WTC11 (cell line): ENCODE measurements around the gene SLC39A3.

ENCODE experiments used
- ARID4B ChIP-seq: sonication (generic); formaldehyde crosslinking; IDR thresholded peaks from 2 replicates; pipeline ENCODE4 v1.8.0; 2023; ENCODE audit warnings: missing genetic modification reagents, mild to moderate bottlenecking, borderline replicate concordance
- ATF2 ChIP-seq: sonication (generic); formaldehyde crosslinking; IDR thresholded peaks from 2 replicates; pipeline ENCODE4 v1.8.1; 2022; ENCODE audit warnings: low read depth, missing genetic modification reagents, borderline replicate concordance
- CREB1 ChIP-seq: sonication (generic); formaldehyde crosslinking; IDR thresholded peaks from 2 replicates; pipeline ENCODE4 v1.8.0; 2023; ENCODE audit warnings: mild to moderate bottlenecking, missing genetic modification reagents
- CTCF ChIP-seq: fragments of 200-600 bp; IDR thresholded peaks from 2 replicates; pipeline ENCODE4 v1.8.0; 2022; ENCODE audit warnings: antibody characterized with exemption
- FOXP1 ChIP-seq: sonication (generic); formaldehyde crosslinking; IDR thresholded peaks from 2 replicates; pipeline ENCODE4 v1.8.0; 2022; ENCODE audit warnings: missing genetic modification reagents, mild to moderate bottlenecking, moderate library complexity, borderline replicate concordance
- KAT7 ChIP-seq: sonication (generic); formaldehyde crosslinking; IDR thresholded peaks from 2 replicates; pipeline ENCODE4 v1.8.1; 2023; ENCODE audit warnings: missing genetic modification reagents, mild to moderate bottlenecking, borderline replicate concordance
- MAX ChIP-seq: sonication (generic); formaldehyde crosslinking; IDR thresholded peaks from 2 replicates; pipeline ENCODE4 v1.8.0; 2022; ENCODE audit warnings: mild to moderate bottlenecking, missing genetic modification reagents
- NR1H2 ChIP-seq: sonication (generic); formaldehyde crosslinking; IDR thresholded peaks from 2 replicates; pipeline ENCODE4 v1.9.0; 2021; ENCODE audit warnings: mild to moderate bottlenecking, moderate library complexity, missing genetic modification reagents
- NR3C1 ChIP-seq: sonication (generic); formaldehyde crosslinking; conservative IDR thresholded peaks from 2 replicates; pipeline ENCODE4 v1.8.1; 2023; ENCODE audit warnings: low read depth, mild to moderate bottlenecking, missing genetic modification reagents
- OVOL2 ChIP-seq: fragments of 250-450 bp; sonication (Bioruptor Pico); IDR thresholded peaks from 2 replicates; pipeline ENCODE4 v1.9.0; 2021; ENCODE audit warnings: mild to moderate bottlenecking, borderline replicate concordance
- SOX15 ChIP-seq: fragments of 250-450 bp; sonication (Bioruptor Pico); IDR thresholded peaks from 2 replicates; pipeline ENCODE4 v1.9.0; 2021; ENCODE audit warnings: mild to moderate bottlenecking
- SP1 ChIP-seq: sonication (generic); formaldehyde crosslinking; conservative IDR thresholded peaks from 2 replicates; pipeline ENCODE4 v1.8.1; 2022; ENCODE audit warnings: missing genetic modification reagents
- USF2 ChIP-seq: sonication (generic); formaldehyde crosslinking; IDR thresholded peaks from 2 replicates; pipeline ENCODE4 v1.8.1; 2023; ENCODE audit warnings: mild to moderate bottlenecking, missing genetic modification reagents, moderate library complexity
- ZNF281 ChIP-seq: sonication (generic); formaldehyde crosslinking; IDR thresholded peaks from 2 replicates; pipeline ENCODE4 v1.8.0; 2023; ENCODE audit warnings: mild to moderate bottlenecking, missing genetic modification reagents

- no peak for TF ChIP-seq CTCF
- no peak for TF ChIP-seq ZNF281
- no peak for TF ChIP-seq NR1H2 (CRISPR knock-in tag)
- TF ChIP-seq USF2 (CRISPR knock-in tag): no peak
- no peak for TF ChIP-seq ARID4B
- no peak for TF ChIP-seq FOXP1 (CRISPR knock-in tag)
- TF ChIP-seq CREB1 (CRISPR knock-in tag): no peak
- TF ChIP-seq SP1 (CRISPR knock-in tag): no peak
- TF ChIP-seq KAT7: no peak
- TF ChIP-seq SOX15 (CRISPR knock-in tag): no peak
- TF ChIP-seq MAX: no peak
- no peak for TF ChIP-seq NR3C1 (CRISPR knock-in tag)
- no peak for TF ChIP-seq ATF2 (CRISPR knock-in tag)
- TF ChIP-seq OVOL2 (CRISPR knock-in tag): no peak
These were observed 16.5 kb downstream of the SLC39A3 start for GRCh38 chr19:2723345-2723715.
